Endothelial cell of umbilical vein (primary cell): ENCODE data around the gene BABAM2. TPM values are rescaled to one million over a fixed set of nuclear protein-coding genes. Genes with fewer than 3 reads are reported as not detected.

Experiments
- BruUV-seq: library from RNA; stranded (reverse); fragments of 400-500 nt; replicated peaks from 2 replicates; lab custom pipeline; 2021; lab: Mats Ljungman, UMichigan
- CTCF ChIA-PET: fragments of 300-600, 350-600 bp; sonication (Branson Sonifier 250); formaldehyde crosslinking; loops from one replicate; lab custom pipeline; 2021; ENCODE audit warnings: antibody characterized with exemption, inconsistent platforms; lab: Charles Lee
- POLR2A ChIA-PET: fragments of 300-600, 350-600 bp; sonication (Branson Sonifier 250); formaldehyde crosslinking; loops from one replicate; lab custom pipeline; 2021; ENCODE audit warnings: antibody characterized with exemption, inconsistent platforms; lab: Charles Lee
- DNase-seq: peaks from one replicate; pipeline ENCODE4 v3.0.0-alpha.2; 2011; ENCODE audit warnings: low read depth, low spot score
- FAIRE-seq: peaks from 2 replicates; lab custom pipeline; 2011; peaks lifted over from hg19 to GRCh38; lab: Jason Lieb, UNC
- H2AFZ ChIP-seq: 2 replicates; pipeline ENCODE4 v1.6.0; 2012; ENCODE audit warnings: low read depth, low read length, control low read depth, inconsistent platforms
- H3K27ac ChIP-seq: 2 replicates; pipeline ENCODE4 v1.5.1; 2011; ENCODE audit warnings: low read depth, mild to moderate bottlenecking, control low read depth, low read length, moderate library complexity; ENCODE audit not compliant: insufficient read depth
- H3K27me3 ChIP-seq, 2 experiments: 2 replicates each; pipeline versions ENCODE4 v1.6.0 to v1.6.1; 2011; ENCODE audit warnings: low read length in 2 of 2, mixed read lengths in 1 of 2; ENCODE audit not compliant: control insufficient read depth in 2 of 2, insufficient read depth in 2 of 2
- H3K36me3 ChIP-seq, 2 experiments: 2 replicates in 1 of 2; 3 replicates in 1 of 2; pipeline ENCODE4 v1.5.1; 2011; ENCODE audit warnings: low read length in 2 of 2, mild to moderate bottlenecking in 1 of 2, moderate library complexity in 1 of 2; ENCODE audit not compliant: control insufficient read depth in 2 of 2, insufficient read depth in 2 of 2; ENCODE audit errors: extremely low read depth in 1 of 2
- H3K4me1 ChIP-seq: 3 replicates; pipeline ENCODE4 v1.5.1; 2011; ENCODE audit warnings: mild to moderate bottlenecking, low read length; ENCODE audit not compliant: control insufficient read depth, insufficient read depth; ENCODE audit errors: extremely low read depth
- H3K4me2 ChIP-seq: 2 replicates; pipeline ENCODE4 v1.6.1; 2011; ENCODE audit warnings: low read length, control low read depth, mixed read lengths; ENCODE audit not compliant: insufficient read depth
- H3K4me3 ChIP-seq, 3 experiments: fragments of 200-600 bp in 1 of 3; sonication (generic), shearing (Covaris generic) in 1 of 3; replicated peaks in 1 of 3; 2 replicates each; pipeline ENCODE4 v1.5.1; 2011 to 2016; ENCODE audit warnings: control low read depth in 3 of 3, low read length in 3 of 3, mild to moderate bottlenecking in 2 of 3, inconsistent platforms in 1 of 3, low read depth in 1 of 3, moderate library complexity in 1 of 3; ENCODE audit not compliant: insufficient read depth in 1 of 3
- H3K79me2 ChIP-seq: 2 replicates; pipeline ENCODE4 v1.6.0; 2012; ENCODE audit warnings: low read length, inconsistent platforms; ENCODE audit not compliant: control insufficient read depth, insufficient read depth
- H3K9ac ChIP-seq: replicated peaks from 2 replicates; pipeline ENCODE3; 2011; ENCODE audit warnings: low read length, control low read depth; ENCODE audit not compliant: insufficient read depth; ENCODE audit errors: extremely low read depth
- H3K9me1 ChIP-seq: replicated peaks from 3 replicates; pipeline ENCODE4 v1.6.0; 2011; ENCODE audit warnings: mild to moderate bottlenecking, low read length; ENCODE audit not compliant: control insufficient read depth, insufficient read depth; ENCODE audit errors: extremely low read depth
- H3K9me3 ChIP-seq: replicated peaks from 2 replicates; pipeline ENCODE4 v1.5.1; 2012; ENCODE audit warnings: low read length, inconsistent platforms; ENCODE audit not compliant: control insufficient read depth, insufficient read depth
- H4K20me1 ChIP-seq: replicated peaks from 2 replicates; pipeline ENCODE3; 2011; ENCODE audit warnings: mild to moderate bottlenecking, low read length; ENCODE audit not compliant: control insufficient read depth, insufficient read depth; ENCODE audit errors: extremely low read depth
- EZH2 ChIP-seq: IDR thresholded peaks from 2 replicates; pipeline ENCODE4 v1.6.1; 2012; ENCODE audit warnings: borderline replicate concordance, low read depth, mild to moderate bottlenecking, moderate library complexity, low read length, inconsistent platforms; ENCODE audit not compliant: severe bottlenecking
- FOS ChIP-seq: IDR thresholded peaks from 2 replicates; pipeline ENCODE4 v1.6.1; 2011; ENCODE audit warnings: mild to moderate bottlenecking, low read length, moderate library complexity, borderline replicate concordance; ENCODE audit not compliant: insufficient read depth
- GATA2 ChIP-seq: IDR thresholded peaks from 2 replicates; pipeline ENCODE4 v1.7.0; 2011; ENCODE audit warnings: low read depth, mild to moderate bottlenecking, moderate library complexity, mixed read lengths, low read length; ENCODE audit not compliant: insufficient read length, insufficient read depth
- JUN ChIP-seq: IDR thresholded peaks from 2 replicates; pipeline ENCODE4 v1.6.1; 2011; ENCODE audit warnings: borderline replicate concordance, low read depth; ENCODE audit not compliant: insufficient read length, insufficient read depth
- MYC ChIP-seq: IDR thresholded peaks from one replicate; pipeline ENCODE4 v1.6.1; 2011; ENCODE audit warnings: mild to moderate bottlenecking, low read depth, low read length
- POLR2A ChIP-seq: IDR thresholded peaks from 2 replicates; pipeline ENCODE4 v1.6.1; 2012; ENCODE audit warnings: low read depth, mild to moderate bottlenecking, control low read depth, low read length
- POLR2AphosphoS5 ChIP-seq: IDR thresholded peaks from 2 replicates; pipeline ENCODE4 v1.6.1; 2012; ENCODE audit warnings: low read depth, mild to moderate bottlenecking, control low read depth, low read length, moderate library complexity; ENCODE audit not compliant: insufficient read depth
- dilution Hi-C: fragments of 300-500 bp; cut with MboI; formaldehyde crosslinking; loops from one replicate; pipeline ENCODE4 v1.15.0; 2019; ENCODE audit warnings: low sequenced_read_pairs; ENCODE audit not compliant: extremely low pct_ligation_motif_present
- intact Hi-C: fragments of 100-400 bp; cut with micrococcal nuclease; formaldehyde crosslinking; loops from one replicate; pipeline ENCODE4 v1.10.0; 2022
- polyA plus RNA-seq, 4 experiments: library from polyadenylated mRNA; depleted of rRNA in 3 of 4; stranded (reverse) in 3 of 4; unstranded in 1 of 4; fragments of >200 nt; gene quantifications; 2 replicates each; pipeline versions ENCODE4 v1.2.1 to v1.2.3, GENCODE V29; 2011 to 2012; ENCODE audit warnings: missing spikeins in 1 of 4
- total RNA-seq: library from RNA; stranded (reverse); gene quantifications from 2 replicates; pipeline ENCODE4 v1.2.3, GENCODE V29; 2021
- TF ChIP-seq, protein P1 (sequence below): IDR thresholded peaks from 2 replicates; pipeline ENCODE4 v1.6.1; 2011; ENCODE audit not compliant: insufficient read depth, insufficient read length
- TF ChIP-seq, protein P2 (sequence below), 2 donors: IDR thresholded peaks; 1 replicate in 1 of 2; 2 replicates in 1 of 2; pipeline ENCODE4 v1.5.1; 2011; ENCODE audit warnings: low read length in 2 of 2, mild to moderate bottlenecking in 2 of 2, moderate library complexity in 2 of 2, control low read depth in 1 of 2, inconsistent platforms in 1 of 2, low read depth in 1 of 2; ENCODE audit not compliant: insufficient read depth in 1 of 2; ENCODE audit errors: extremely low read depth in 1 of 2

Gene BABAM2
- total and polyA plus RNA-seq, 2 donors (not counting 3 experiments of a cell fraction or from before 2014, with no cell fraction given): 19.9 to 27.6 TPM

DNA sequence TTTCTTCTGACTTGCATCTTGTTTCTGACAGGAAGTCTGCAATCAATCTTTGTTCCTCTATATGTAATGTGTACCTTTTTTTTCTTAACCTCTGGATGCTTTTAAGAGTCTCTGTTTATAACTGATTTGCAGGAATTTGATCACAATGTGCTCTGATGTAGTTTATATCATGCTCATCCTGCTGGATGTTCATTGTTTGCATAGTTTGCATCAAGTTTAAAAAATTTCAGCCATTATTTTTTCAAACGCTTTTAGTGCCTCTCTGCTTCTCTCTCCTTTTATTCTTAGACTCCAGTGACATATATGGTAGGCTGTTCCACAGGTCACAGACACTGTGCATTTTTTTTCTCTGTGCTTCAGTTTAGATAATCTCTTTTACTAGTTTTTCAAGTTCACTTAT lies 24.3 kb upstream of the BABAM2 start:
- H4K20me1 ChIP-seq: no peaks in the 10 kb centered on the region
- intact Hi-C loops (no loop called here), dilution Hi-C loops (no loop called here)
- no peak overlapping the region for H3K4me3 ChIP-seq
- no peaks in the 10 kb centered on the region for H3K4me1 ChIP-seq
- TF ChIP-seq EZH2 (no peak), FOS (no peak), GATA2 (no peak), POLR2A (no peak), POLR2AphosphoS5 (no peak), MYC (no peak), JUN (no peak)
- TF ChIP-seq, protein P1, sequence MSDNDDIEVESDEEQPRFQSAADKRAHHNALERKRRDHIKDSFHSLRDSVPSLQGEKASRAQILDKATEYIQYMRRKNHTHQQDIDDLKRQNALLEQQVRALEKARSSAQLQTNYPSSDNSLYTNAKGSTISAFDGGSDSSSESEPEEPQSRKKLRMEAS: no peak
- TF ChIP-seq, protein P2, sequence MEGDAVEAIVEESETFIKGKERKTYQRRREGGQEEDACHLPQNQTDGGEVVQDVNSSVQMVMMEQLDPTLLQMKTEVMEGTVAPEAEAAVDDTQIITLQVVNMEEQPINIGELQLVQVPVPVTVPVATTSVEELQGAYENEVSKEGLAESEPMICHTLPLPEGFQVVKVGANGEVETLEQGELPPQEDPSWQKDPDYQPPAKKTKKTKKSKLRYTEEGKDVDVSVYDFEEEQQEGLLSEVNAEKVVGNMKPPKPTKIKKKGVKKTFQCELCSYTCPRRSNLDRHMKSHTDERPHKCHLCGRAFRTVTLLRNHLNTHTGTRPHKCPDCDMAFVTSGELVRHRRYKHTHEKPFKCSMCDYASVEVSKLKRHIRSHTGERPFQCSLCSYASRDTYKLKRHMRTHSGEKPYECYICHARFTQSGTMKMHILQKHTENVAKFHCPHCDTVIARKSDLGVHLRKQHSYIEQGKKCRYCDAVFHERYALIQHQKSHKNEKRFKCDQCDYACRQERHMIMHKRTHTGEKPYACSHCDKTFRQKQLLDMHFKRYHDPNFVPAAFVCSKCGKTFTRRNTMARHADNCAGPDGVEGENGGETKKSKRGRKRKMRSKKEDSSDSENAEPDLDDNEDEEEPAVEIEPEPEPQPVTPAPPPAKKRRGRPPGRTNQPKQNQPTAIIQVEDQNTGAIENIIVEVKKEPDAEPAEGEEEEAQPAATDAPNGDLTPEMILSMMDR (IDR thresholded peaks at IDR 0.05; ENCODE audit: extremely low read depth in 1 of 2, insufficient read depth in 1 of 2, low read depth in 1 of 2, low read length in 2 of 2): no peak
- H3K27ac ChIP-seq: no peak overlapping the region
- H2AFZ ChIP-seq: no peak overlapping the region
- H3K79me2 ChIP-seq: no peaks in the 10 kb centered on the region
- peak; percentile 26 for FAIRE-seq
- no peaks in the 10 kb centered on the region for H3K9me3 ChIP-seq
- no TSS peak for BruUV-seq
- H3K4me2 ChIP-seq: no peak overlapping the region
- no peaks in the 10 kb centered on the region for H3K36me3 ChIP-seq
- H3K9me1 ChIP-seq: no peaks in the 10 kb centered on the region
- no peak overlapping the region for H3K9ac ChIP-seq
- CTCF ChIA-PET: no interaction called here
- DNase-seq: no peak
- POLR2A ChIA-PET: no interaction called here
- H3K27me3 ChIP-seq: no peaks in the 10 kb centered on the region
